Right renal pelvis (tissue), 4 donors: ENCODE data around the gene SYNCRIP. TPM values are rescaled to one million over a fixed set of nuclear protein-coding genes. Genes with fewer than 3 reads are reported as not detected.
A peak's percentile ranks its signal among the peaks of the same experiment; 100 is the strongest.
"Not testable (repeated sequence)": the region's sequence is repeated elsewhere in the genome, so short reads cannot be mapped to it uniquely, and the experiment has no call there.

Experiments
- DNase-seq, 4 donors: peaks; one replicate each; pipeline ENCODE4 v3.0.0-alpha.2; 2013; ENCODE audit warnings: low read depth in 4 of 4, low spot score in 3 of 4, missing footprints in 1 of 4
- polyA plus RNA-seq, 4 donors: library from polyadenylated mRNA; unstranded; fragments of 120-200 nt; gene quantifications; one replicate each; pipeline ENCODE4 v1.2.1, GENCODE V29; 2013; ENCODE audit not compliant: insufficient read length in 4 of 4

SYNCRIP gene
- polyA plus RNA-seq, 4 donors: 157 to 208 (median 203) TPM

DNA sequence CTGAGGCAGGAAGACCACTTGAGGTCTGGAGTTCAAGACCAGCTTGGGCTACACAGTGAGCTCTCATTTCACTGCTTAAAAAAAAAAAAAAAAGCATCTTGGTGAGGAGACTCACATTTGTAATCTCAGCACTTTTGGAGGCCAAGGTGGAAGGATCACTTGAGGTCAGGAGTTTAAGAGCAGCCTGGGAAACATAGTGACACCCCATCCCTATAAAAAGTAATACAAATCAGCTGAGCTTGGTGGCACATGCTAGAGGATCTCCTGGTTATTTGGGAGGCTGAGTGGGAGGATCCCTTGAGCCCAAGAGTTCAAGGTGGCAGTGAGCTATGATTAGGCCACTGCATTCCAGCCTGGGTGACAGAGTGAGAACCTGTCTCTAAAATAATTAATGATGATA is 29.4 kb upstream of the SYNCRIP start:
- no peak for DNase-seq

DNA sequence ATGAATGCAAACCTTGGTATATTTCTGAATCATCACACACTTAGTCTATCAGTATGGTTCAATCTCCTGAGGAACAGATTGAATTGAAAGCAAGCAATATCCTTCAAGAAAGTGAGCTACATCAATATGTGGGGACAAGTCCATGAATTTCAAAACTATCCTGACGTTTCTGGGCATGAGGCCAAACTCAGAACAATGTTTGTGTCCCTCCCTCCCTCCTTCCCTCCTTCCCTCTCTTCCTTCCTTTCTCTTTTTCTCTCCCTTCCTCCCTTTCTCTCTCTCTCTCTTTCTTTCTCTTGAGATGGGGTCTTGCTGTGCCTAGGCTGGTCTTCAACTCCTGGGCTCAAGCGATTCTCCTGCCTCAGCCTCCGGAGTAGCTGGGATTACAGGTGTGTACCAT is 27.9 kb upstream of the SYNCRIP start:
- no peak for DNase-seq

DNA sequence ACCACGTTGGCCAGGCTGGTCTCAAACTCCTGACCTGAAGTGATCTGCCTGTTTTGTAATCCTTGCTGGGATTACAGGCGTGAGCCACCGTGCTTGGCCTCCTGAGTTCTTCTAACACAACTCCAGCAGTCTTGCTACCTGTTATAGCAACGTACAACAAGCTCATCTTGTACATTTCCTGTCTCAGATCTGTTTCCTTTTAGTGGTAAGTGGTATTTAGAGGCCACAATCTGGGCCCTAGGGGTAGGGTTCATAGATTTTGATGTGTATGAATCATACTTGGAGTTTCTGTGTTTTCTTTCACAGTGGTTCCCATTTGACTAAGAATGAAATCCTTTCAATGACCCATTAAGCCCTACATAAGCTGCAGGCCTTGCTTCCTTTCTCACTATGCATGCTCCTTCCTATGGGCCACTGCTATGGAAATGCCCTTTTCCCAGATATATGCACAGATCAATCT is 27.1 kb upstream of the SYNCRIP start:
- DNase-seq: no peak

- no peak for DNase-seq
These were observed 19.6 kb upstream of the SYNCRIP start for GRCh38 chr6:85662251-85662650.

- no peak for DNase-seq
These were observed 17.5 kb upstream of the SYNCRIP start for GRCh38 chr6:85660181-85660611.

DNA sequence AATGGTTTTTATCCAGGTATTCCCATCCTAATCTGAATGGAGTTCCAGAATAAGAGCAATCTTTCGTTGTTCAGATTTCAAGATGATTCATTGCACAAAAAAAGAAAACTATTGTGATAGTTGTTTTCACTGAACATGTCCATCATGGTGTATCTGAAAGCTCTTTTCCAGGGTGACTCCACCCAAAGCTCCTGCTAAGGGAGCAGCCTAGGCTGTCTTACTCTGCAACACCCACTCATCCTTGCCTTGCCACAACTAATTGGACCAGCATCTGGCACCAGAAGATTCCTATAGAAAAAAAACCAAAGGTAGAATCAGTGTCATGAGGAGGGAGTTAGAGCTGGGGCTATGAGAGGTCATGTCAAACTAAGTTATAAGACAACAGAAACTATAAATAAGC is 7.9 kb upstream of the SYNCRIP start:
- no peak for DNase-seq

GRCh38 chr6:85644279-85644762 is 1.6 kb upstream of the SYNCRIP start:
- no peak for DNase-seq

- DNase-seq: peak; percentile 75 to 81 (median 78)
These were observed 1.0 kb upstream of the SYNCRIP start for GRCh38 chr6:85643537-85644278.

GRCh38 chr6:85641897-85642773 is 551 bp downstream of the SYNCRIP start:
- DNase-seq: peak in 1 of 4 donors; percentile 25

GRCh38 chr6:85641522-85641896 is 1.2 kb downstream of the SYNCRIP start:
- DNase-seq: no peak

- DNase-seq: no peak
These were observed 1.9 kb downstream of the SYNCRIP start for GRCh38 chr6:85640821-85641220.

GRCh38 chr6:85637579-85637978 is 5.1 kb downstream of the SYNCRIP start:
- no peak for DNase-seq

GRCh38 chr6:85632164-85632942 is 10.3 kb downstream of the SYNCRIP start:
- no peak for DNase-seq

GRCh38 chr6:85631117-85631516 is 11.6 kb downstream of the SYNCRIP start:
- not testable (repeated sequence) for DNase-seq

DNA sequence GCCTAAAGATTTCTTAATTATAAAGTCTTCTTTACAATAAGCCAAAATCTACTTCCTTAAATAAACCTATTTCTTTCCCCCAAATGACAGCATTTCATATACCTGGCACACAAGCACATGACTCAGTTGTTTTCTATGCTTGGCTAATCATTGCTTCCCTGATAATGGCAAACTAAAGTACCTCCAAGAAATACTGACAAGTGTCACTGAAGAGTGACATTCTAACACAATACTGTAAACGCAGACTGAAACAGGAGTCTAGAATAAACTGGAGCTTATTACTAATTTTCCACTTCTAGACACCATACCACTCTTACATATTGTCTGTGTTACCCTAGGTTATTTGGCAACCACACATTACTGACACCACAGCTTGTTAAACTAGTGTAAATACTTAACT is 14.3 kb downstream of the SYNCRIP start:
- no peak for DNase-seq

- DNase-seq: no peak
These were observed 22.4 kb downstream of the SYNCRIP start for GRCh38 chr6:85620308-85620707.

- DNase-seq: no peak
These were observed 27.9 kb downstream of the SYNCRIP start for GRCh38 chr6:85614780-85615179.

GRCh38 chr6:85612690-85613474 is 29.8 kb downstream of the SYNCRIP start:
- DNase-seq: no peak

DNA sequence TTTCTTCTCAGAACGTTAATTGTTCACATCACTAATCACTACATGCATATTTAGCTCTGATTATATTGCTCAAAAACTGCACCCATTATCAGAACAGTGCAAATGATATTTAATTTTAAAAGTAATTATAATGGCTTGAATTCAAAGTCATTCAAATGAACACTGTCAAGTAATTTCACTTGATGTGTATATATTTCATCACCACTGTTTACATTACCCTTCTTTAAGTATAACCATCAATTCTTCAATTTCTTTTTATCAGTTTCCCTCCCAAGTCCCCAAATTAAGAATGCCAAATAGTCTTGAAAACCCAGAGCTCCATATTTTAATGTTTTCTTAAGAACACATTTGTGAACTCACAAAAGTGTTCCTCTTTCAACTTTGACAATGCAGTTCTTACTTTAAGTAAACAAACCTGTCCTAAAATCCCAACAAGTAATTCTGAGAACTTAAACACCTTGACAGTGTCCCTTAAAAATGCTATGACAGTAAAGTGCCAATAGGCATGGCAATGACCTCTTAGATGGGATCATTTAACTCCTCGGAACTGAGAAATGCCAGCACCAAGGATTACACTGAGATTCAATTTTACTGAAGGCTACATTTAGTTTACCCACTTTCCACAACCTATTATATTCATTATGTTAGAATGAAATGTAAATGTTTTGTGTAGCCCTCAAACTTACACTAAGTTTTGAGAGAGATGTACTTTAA is 32.3 kb downstream of the SYNCRIP start:
- DNase-seq: no peak
